HL-60/S4 treated with phorbol 12-myristate 13-acetate at 8.2 ng/mL for 4 days and 3 days (cell line): ENCODE results near the gene ZC3H18.

Experiments used
- in situ Hi-C: fragments of 300-500 bp; cut with MboI; formaldehyde crosslinking; loops from 2 replicates; pipeline ENCODE4 v1.15.0; 2022; ENCODE audit warnings: low sequenced_read_pairs

Gene ZC3H18

GRCh38 chr16:88578446-88579313, 8.5 kb downstream of the ZC3H18 start:
- in situ Hi-C loops, result no loop called here

DNA sequence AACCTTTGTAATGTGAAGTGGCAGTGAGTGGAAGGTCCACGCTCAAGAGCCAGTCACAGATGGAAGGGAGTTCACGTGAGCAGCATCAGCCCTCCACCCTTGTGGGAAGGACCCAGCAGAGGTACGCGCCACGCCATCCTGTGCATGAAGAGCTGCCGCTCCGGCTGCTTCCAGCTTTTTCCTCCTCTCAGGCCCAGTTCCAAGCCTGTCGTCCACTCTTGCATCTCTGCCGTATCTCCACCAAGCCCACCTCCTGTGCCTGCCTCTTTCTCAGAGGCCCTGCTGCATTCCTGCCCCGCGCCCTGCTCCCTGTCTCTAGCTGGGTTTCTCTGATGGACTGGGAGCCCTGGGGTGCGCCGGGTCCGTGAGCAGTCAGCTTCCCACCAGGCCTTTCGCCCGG, 10.2 kb downstream of the ZC3H18 start:
- in situ Hi-C loops, result no loop called here

GRCh38 chr16:88581033-88581432, 10.8 kb downstream of the ZC3H18 start:
- in situ Hi-C loops, result no loop called here

GRCh38 chr16:88582912-88583575, 12.8 kb downstream of the ZC3H18 start:
- in situ Hi-C loops, result no loop called here

GRCh38 chr16:88584676-88585075, 14.5 kb downstream of the ZC3H18 start:
- in situ Hi-C loops, result no loop called here

- in situ Hi-C loops, result no loop called here
Observed at GRCh38 chr16:88585269-88585668, 15.1 kb downstream of the ZC3H18 start.

- in situ Hi-C loops, result no loop called here
Observed at GRCh38 chr16:88585927-88586581, 15.9 kb downstream of the ZC3H18 start.

DNA sequence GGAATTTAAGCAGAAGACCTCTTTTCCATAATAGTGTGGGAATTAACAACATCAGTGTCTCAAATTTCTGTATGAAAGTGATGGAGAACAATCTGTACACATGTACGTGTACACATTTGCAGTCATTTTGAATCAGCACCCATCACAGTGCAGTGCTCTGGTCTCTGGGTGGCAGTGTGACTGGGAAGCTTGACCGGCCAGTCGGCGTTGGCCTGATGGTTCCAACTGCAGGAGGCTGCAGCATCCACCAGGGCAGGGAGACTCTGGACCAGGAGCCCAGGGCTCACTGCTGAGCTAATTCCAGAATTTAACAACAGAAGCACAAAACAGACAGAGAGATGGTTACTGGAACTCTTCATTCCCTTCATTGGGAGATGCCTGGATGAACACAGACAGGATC, 17.9 kb downstream of the ZC3H18 start:
- in situ Hi-C loops, result no loop called here

GRCh38 chr16:88588754-88589153, 18.6 kb downstream of the ZC3H18 start:
- in situ Hi-C loops, result no loop called here

DNA sequence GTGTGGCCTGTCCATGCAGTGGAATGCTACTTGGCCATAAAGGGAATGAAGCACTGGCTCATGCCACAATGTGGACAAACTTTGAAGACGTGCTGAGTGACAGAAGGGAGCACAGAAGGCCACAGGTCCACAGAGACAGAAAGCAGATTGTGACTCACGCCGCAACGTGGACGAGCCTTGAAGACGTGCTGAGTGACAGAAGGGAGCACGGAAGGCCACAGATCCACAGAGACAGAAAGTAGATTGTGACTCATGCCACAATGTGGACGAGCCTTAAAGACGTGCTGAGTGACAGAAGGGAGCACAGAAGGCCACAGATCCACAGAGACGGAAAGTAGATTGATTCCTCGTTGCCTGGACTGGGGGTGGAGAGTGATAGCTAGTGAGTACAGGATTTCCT, 19.2 kb downstream of the ZC3H18 start:
- in situ Hi-C loops, result no loop called here

DNA sequence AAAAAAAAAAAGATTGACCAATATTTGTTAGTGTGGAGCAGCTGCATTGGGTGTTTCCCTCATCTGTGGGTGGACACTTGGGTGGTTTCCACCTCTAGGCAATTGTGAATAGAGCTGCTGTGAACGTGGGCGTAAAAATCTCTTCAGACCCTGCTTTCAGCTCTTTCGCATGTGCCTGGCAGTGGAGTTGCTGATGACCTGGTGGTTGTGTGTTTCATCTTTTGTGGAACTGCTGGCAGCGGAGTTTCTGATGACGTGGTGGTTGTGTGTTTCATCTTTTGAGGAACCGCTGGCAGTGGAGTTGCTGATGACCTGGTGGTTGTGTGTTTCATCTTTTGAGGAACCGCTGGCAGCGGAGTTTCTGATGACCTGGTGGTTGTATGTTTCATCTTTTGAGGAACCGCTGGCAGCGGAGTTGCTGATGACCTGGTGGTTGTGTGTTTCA, 21.4 kb downstream of the ZC3H18 start:
- in situ Hi-C loops, result no loop called here

DNA sequence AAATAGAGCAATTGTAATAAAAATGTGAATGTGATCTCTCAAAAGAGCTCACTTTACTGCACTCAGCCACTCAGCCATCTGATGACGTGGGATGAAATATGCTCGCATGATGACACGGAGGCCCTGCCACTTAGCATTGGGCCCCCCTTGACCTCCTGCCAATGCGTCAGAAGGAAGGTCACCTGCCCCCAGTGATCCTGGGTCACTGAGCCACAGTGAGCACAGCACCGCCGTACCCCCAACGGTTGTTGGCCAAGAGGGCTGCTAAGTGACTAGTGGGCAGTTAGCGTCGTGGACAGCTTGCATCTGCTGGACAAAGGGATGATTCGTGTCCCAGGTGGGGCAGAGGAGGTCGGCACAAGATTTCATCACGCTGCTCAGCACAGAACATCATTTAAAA, 22.9 kb downstream of the ZC3H18 start:
- in situ Hi-C loops, result no loop called here

- in situ Hi-C loops, result no loop called here
Observed at GRCh38 chr16:88593489-88593888, 23.3 kb downstream of the ZC3H18 start.

DNA sequence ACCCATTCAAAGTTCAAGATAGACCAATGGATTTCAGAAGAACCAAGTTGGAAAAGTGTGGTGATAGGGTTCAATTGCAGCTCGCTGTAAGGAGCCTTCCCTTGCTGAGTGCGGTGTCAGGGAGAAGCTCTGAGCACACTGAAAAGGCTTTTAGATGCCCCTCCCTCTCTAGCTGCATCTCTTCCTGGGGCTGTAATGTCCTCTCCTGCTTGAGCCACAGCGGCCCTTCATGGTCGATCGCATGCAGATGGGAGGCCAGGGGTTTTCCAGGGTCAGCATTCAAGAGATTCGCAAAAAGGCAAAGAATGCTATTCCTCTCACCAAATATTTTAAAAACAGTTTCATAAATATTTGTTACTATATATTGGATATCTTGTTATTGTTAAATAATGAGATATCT, 23.7 kb downstream of the ZC3H18 start:
- in situ Hi-C loops, result no loop called here

- in situ Hi-C loops, result no loop called here
Observed at GRCh38 chr16:88595101-88595500, 24.9 kb downstream of the ZC3H18 start.

DNA sequence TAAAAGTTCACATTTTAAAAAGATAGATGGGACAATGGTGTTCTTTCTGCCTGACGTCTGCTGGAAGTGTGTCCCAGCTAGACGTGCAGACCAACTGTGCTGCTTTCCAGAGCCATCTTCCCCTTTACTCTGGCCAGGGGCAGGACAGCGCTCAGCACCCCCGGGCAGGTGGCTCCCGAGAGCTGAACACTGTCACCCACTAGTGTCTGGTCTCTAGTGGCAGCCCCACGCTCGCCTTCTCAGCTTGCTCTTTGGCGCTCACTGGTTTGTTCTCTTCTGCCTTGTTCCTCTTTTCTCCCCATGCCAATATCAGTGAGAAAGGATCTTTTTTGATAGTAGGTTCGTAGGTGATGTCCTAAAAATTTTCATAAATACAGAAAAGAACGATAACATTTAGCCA, 25.7 kb downstream of the ZC3H18 start:
- in situ Hi-C loops, result no loop called here

DNA sequence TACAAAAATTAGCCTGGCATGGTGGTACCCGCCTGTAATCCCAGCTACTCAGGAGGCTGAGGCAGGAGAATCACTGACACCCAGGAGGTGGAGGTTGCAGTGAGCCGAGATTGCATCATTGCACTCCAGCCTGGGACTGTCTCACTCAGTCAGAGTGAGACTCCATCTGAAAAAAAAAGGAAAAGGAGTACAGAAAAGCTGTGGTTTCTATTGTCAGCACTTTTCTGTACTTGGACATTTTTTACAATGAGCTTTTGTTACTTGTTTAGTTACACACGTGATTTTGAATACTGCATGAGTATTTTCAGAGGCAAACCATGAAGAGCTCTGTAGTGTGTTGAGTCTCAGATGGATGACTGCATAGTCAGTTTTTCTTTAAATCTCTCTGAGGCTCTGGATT, 26.3 kb downstream of the ZC3H18 start:
- in situ Hi-C loops, result no loop called here

DNA sequence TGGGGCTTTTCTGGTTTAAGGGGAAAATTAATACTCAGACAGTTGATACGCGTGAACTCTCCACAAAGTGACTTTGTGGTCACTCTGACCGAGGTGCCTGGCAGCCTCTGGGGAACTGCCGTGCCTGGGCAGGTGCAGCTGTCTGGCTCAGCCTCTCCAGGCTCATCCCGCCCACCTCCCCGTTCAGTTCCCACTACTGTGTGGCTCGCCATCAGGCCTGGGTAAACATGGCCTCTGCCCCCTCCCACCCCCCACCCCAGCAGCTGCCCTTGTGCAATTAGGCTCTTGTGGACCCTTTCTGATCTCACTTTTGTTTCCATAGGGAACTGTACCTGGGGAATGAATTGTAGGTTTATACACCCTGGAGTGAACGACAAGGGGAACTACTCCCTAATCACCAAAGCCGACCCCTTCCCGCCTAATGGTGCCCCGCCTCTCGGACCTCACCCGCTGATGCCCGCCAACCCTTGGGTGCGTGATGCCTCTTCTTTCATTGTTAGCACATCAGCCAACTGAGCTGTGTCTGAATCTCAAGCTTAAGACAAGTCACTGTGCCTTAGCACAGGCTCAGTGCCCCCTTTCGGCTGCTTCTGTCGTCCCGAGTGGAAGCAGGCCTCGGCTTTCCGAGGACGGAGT, 27.8 kb downstream of the ZC3H18 start:
- in situ Hi-C loops, result no loop called here

DNA sequence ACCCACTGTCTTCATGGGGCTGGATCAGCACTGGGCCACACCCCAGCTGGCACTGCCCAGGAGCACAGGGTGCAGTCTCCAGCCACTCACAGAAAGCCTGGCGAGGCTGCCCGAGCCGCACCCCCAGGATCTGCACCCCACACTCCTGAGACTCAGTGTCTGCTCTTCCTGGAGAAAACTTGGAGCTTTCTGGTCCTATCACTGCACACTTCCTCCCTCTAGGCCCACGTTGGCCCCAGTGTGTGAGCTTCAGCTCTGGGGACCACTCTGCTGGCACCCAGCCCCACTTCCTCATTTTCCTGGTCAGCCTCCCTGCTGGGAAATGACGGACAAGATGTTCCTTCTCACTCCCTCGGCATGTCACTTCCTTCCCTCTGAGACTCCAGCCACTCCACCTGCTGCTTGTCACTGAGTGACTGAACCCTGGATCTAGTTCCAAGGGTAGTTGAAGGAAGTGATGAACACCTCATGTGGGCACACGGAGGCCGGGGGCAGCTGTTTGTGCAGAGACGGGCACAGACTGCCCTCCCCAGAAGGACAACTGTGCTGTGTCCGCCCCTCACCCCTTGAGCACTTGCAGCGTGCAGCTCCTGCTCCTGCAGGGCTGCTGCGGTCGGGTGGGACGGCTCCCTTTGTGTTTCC, 29.0 kb downstream of the ZC3H18 start:
- in situ Hi-C loops, result no loop called here

- in situ Hi-C loops, result no loop called here
Observed at GRCh38 chr16:88599825-88600538, 29.8 kb downstream of the ZC3H18 start.
